ENCODE results near the gene LAG3.
A peak's percentile ranks its signal among the peaks of the same experiment; 100 is the strongest.

LAG3 gene

GRCh38 chr12:6826734-6827436, 54.6 kb downstream of the LAG3 start:
- H3K36me3 ChIP-seq: peaks cover 46% of the 10 kb centered on the region
- 0 out of 2 replicates have a peak, but pooled peaks have one; percentile 2 for TF ChIP-seq CTCF (IDR thresholded peaks at IDR 0.05; ENCODE audit: low read depth, low read length)
- no peaks in the 10 kb centered on the region for H3K27me3 ChIP-seq (ENCODE audit: insufficient read depth, low read depth, severe bottlenecking)
- peak; percentile 18 for DNase-seq
- H3K9me3 ChIP-seq (ENCODE audit: severe bottlenecking): no peaks in the 10 kb centered on the region
- H3K4me3 ChIP-seq (ENCODE audit: low read depth, low read length): no peak overlapping the region
- peak overlapping the region; percentile 64 for H3K27ac ChIP-seq

GRCh38 chr12:6827437-6827911, 55.2 kb downstream of the LAG3 start:
- Histone ChIP-seq H3K27ac (peak overlapping the region; percentile 64), H3K9me3 (ENCODE audit: severe bottlenecking) (no peaks in the 10 kb centered on the region), H3K36me3 (peaks cover 52% of the 10 kb centered on the region), H3K27me3 (ENCODE audit: insufficient read depth, low read depth, severe bottlenecking) (no peaks in the 10 kb centered on the region), H3K4me3 (ENCODE audit: low read depth, low read length) (0 out of 2 replicates have a peak overlapping the region, but pooled peaks have one; percentile 5)
- DNase-seq: peak; percentile 96
- no peak for TF ChIP-seq CTCF (IDR thresholded peaks at IDR 0.05; ENCODE audit: low read depth, low read length)

Data from WERI-Rb-1 (cell line).